WTC11 (cell line): Measurements from ENCODE around the gene B3GNT7. TPM values are rescaled to one million over a fixed set of nuclear protein-coding genes. Genes with fewer than 3 reads are reported as not detected.

Experiments used
- ATAC-seq: fragments of 200-7000 bp; cut with Tn5 transposase; 2 replicates; pipeline ENCODE4 v1.10.0; 2021; ENCODE audit warnings: mild to moderate bottlenecking, moderate library complexity
- CTCF ChIA-PET: fragments of 300-600 bp; sonication (Branson Sonifier 250); formaldehyde crosslinking; loops from one replicate; lab custom pipeline; 2021; ENCODE audit warnings: antibody characterized with exemption; lab: Charles Lee
- POLR2A ChIA-PET: fragments of 350-600 bp; sonication (Branson Sonifier 250); formaldehyde crosslinking; loops from one replicate; lab custom pipeline; 2021; ENCODE audit warnings: antibody characterized with exemption; lab: Charles Lee
- DNase-seq: peaks from one replicate; pipeline ENCODE4 v3.0.0; 2021; ENCODE audit warnings: low spot score
- H3K27ac Mint-ChIP-seq: 2 replicates; pipeline ENCODE4 v1.8.0; 2021; ENCODE audit warnings: mixed read lengths
- H3K27me3 Mint-ChIP-seq: 2 replicates; pipeline ENCODE4 v1.8.0; 2021; ENCODE audit warnings: low read depth, mild to moderate bottlenecking, moderate library complexity, mixed read lengths
- H3K36me3 Mint-ChIP-seq: 2 replicates; pipeline ENCODE4 v1.8.0; 2021; ENCODE audit warnings: mixed read lengths
- H3K4me1 Mint-ChIP-seq: 2 replicates; pipeline ENCODE4 v1.8.0; 2022; ENCODE audit warnings: mixed read lengths
- H3K4me3 Mint-ChIP-seq: 2 replicates; pipeline ENCODE4 v1.8.0; 2021; ENCODE audit warnings: mild to moderate bottlenecking, moderate library complexity, mixed read lengths
- H3K9me3 Mint-ChIP-seq: 2 replicates; pipeline ENCODE4 v1.8.0; 2021; ENCODE audit warnings: mixed read lengths
- AR ChIP-seq: fragments of 250-450 bp; sonication (Bioruptor Pico); IDR thresholded peaks from 2 replicates; pipeline ENCODE4 v1.9.0; 2021; ENCODE audit warnings: mild to moderate bottlenecking
- ATF2 ChIP-seq: sonication (generic); formaldehyde crosslinking; IDR thresholded peaks from 2 replicates; pipeline ENCODE4 v1.8.1; 2022; ENCODE audit warnings: low read depth, missing genetic modification reagents, borderline replicate concordance
- CDX4 ChIP-seq: fragments of 250-450 bp; sonication (Bioruptor Pico); IDR thresholded peaks from 2 replicates; pipeline ENCODE4 v1.9.0; 2021; ENCODE audit warnings: moderate library complexity, mild to moderate bottlenecking, inconsistent platforms, borderline replicate concordance
- EMX1 ChIP-seq: fragments of 250-450 bp; sonication (Bioruptor Pico); IDR thresholded peaks from 2 replicates; pipeline ENCODE4 v1.8.0; 2021; ENCODE audit warnings: mild to moderate bottlenecking
- FOXJ3 ChIP-seq: sonication (generic); formaldehyde crosslinking; IDR thresholded peaks from 2 replicates; pipeline ENCODE4 v1.9.0; 2021; ENCODE audit warnings: missing genetic modification reagents, mild to moderate bottlenecking, borderline replicate concordance
- GRHL2 ChIP-seq: fragments of 250-450 bp; sonication (Bioruptor Pico); IDR thresholded peaks from 2 replicates; pipeline ENCODE4 v1.8.0; 2022; ENCODE audit warnings: mild to moderate bottlenecking, moderate library complexity; ENCODE audit not compliant: insufficient replicate concordance, severe bottlenecking
- IRF2 ChIP-seq: sonication (generic); formaldehyde crosslinking; IDR thresholded peaks from 2 replicates; pipeline ENCODE4 v1.8.0; 2022; ENCODE audit warnings: low read depth, missing genetic modification reagents, borderline replicate concordance
- JAZF1 ChIP-seq: fragments of 250-450 bp; sonication (Bioruptor Pico); IDR thresholded peaks from 2 replicates; pipeline ENCODE4 v1.9.0; 2021; ENCODE audit warnings: moderate library complexity, mild to moderate bottlenecking, inconsistent platforms
- KAT7 ChIP-seq: sonication (generic); formaldehyde crosslinking; IDR thresholded peaks from 2 replicates; pipeline ENCODE4 v1.8.1; 2023; ENCODE audit warnings: missing genetic modification reagents, mild to moderate bottlenecking, borderline replicate concordance
- MLX ChIP-seq: sonication (generic); formaldehyde crosslinking; IDR thresholded peaks from 2 replicates; pipeline ENCODE4 v1.8.1; 2023; ENCODE audit warnings: mild to moderate bottlenecking, missing genetic modification reagents, moderate library complexity
- MXD4 ChIP-seq: fragments of 250-450 bp; sonication (Bioruptor Pico); IDR thresholded peaks from 2 replicates; pipeline ENCODE4 v1.8.0; 2021; ENCODE audit warnings: mild to moderate bottlenecking, moderate library complexity, borderline replicate concordance
- NFATC4 ChIP-seq: fragments of 250-450 bp; sonication (Bioruptor Pico); IDR thresholded peaks from 2 replicates; pipeline ENCODE4 v1.9.0; 2021; ENCODE audit warnings: mild to moderate bottlenecking
- NR1H2 ChIP-seq: sonication (generic); formaldehyde crosslinking; IDR thresholded peaks from 2 replicates; pipeline ENCODE4 v1.9.0; 2021; ENCODE audit warnings: mild to moderate bottlenecking, moderate library complexity, missing genetic modification reagents
- RORB ChIP-seq: fragments of 250-450 bp; sonication (Bioruptor Pico); IDR thresholded peaks from 2 replicates; pipeline ENCODE4 v1.9.0; 2021; ENCODE audit warnings: mild to moderate bottlenecking
- SP1 ChIP-seq: sonication (generic); formaldehyde crosslinking; conservative IDR thresholded peaks from 2 replicates; pipeline ENCODE4 v1.8.1; 2022; ENCODE audit warnings: missing genetic modification reagents
- TCF7 ChIP-seq: sonication (generic); formaldehyde crosslinking; IDR thresholded peaks from 2 replicates; pipeline ENCODE4 v1.8.0; 2022; ENCODE audit warnings: mild to moderate bottlenecking, low read depth, missing genetic modification reagents, moderate library complexity
- USF1 ChIP-seq: sonication (generic); formaldehyde crosslinking; IDR thresholded peaks from 2 replicates; pipeline ENCODE4 v1.8.0; 2022; ENCODE audit warnings: mild to moderate bottlenecking, missing genetic modification reagents
- ZBTB21 ChIP-seq: sonication (generic); formaldehyde crosslinking; IDR thresholded peaks from 2 replicates; pipeline ENCODE4 v1.8.1; 2023; ENCODE audit warnings: mild to moderate bottlenecking, missing genetic modification reagents, borderline replicate concordance
- ZBTB43 ChIP-seq: sonication (generic); formaldehyde crosslinking; IDR thresholded peaks from 2 replicates; pipeline ENCODE4 v1.8.1; 2023; ENCODE audit warnings: mild to moderate bottlenecking, missing genetic modification reagents
- ZNF219 ChIP-seq: sonication (generic); formaldehyde crosslinking; IDR thresholded peaks from 2 replicates; pipeline ENCODE4 v1.8.0; 2023; ENCODE audit warnings: missing genetic modification reagents, mild to moderate bottlenecking, borderline replicate concordance
- ZNF425 ChIP-seq: fragments of 250-450 bp; sonication (Bioruptor Pico); conservative IDR thresholded peaks from 2 replicates; pipeline ENCODE4 v1.9.0; 2021; ENCODE audit warnings: mild to moderate bottlenecking
- ZNF671 ChIP-seq: fragments of 250-450 bp; sonication (Bioruptor Pico); IDR thresholded peaks from 2 replicates; pipeline ENCODE4 v1.8.0; 2021; ENCODE audit warnings: mild to moderate bottlenecking
- total RNA-seq: library from RNA; stranded (reverse); gene quantifications from 3 replicates; pipeline ENCODE4 v1.2.3, GENCODE V29; 2021

The B3GNT7 gene
- total RNA-seq, 1 experiment from 2014 or later: 151 TPM

- CTCF ChIA-PET: interaction anchor here (4.4 kb wide), 1 partner anchor 221 kb away, joined by 60 read pairs; no protein-coding TSS in a partner anchor
- H3K4me3 Mint-ChIP-seq: no peak overlapping the region
- no peaks in the 10 kb centered on the region for H3K9me3 Mint-ChIP-seq
- ATAC-seq: no peak
- H3K27me3 Mint-ChIP-seq: no peaks in the 10 kb centered on the region
- POLR2A ChIA-PET: no interaction called here
- H3K36me3 Mint-ChIP-seq: peaks cover 28% of the 10 kb centered on the region
- H3K27ac Mint-ChIP-seq: no peak overlapping the region
- TF ChIP-seq JAZF1: no peak
- TF ChIP-seq MLX (CRISPR knock-in tag): no peak
- TF ChIP-seq SP1 (CRISPR knock-in tag): no peak
- peak; percentile 73; the same call in 1 of the 2 replicates for TF ChIP-seq AR (CRISPR knock-in tag)
- TF ChIP-seq CDX4 (CRISPR knock-in tag): no peak
- TF ChIP-seq NFATC4 (CRISPR knock-in tag): 0 out of 2 replicates have a peak, but pooled peaks have one; percentile 4
- TF ChIP-seq, all 79 proteins: peak for 2
- peaks cover 25% of the 10 kb centered on the region for H3K4me1 Mint-ChIP-seq
- DNase-seq: no peak
These were observed 54.1 kb downstream of the B3GNT7 start for GRCh38 chr2:231449503-231450054.

GRCh38 chr2:231450548-231450989 is 55.1 kb downstream of the B3GNT7 start:
- H3K9me3 Mint-ChIP-seq: no peaks in the 10 kb centered on the region
- no peak for ATAC-seq
- no peak for DNase-seq
- ChIA-PET POLR2A (interaction anchor here (0.7 to 1.1 kb wide), 4 partner anchors 14 to 461 kb away, joined by 4 to 5 read pairs (median 4); partner anchors contain the start of gene NCL), CTCF (interaction anchor here (1.4 to 4.4 kb wide), 3 partner anchors 51 to 222 kb away, joined by 10 to 60 read pairs (median 10); no protein-coding TSS in a partner anchor)
- no peaks in the 10 kb centered on the region for H3K27me3 Mint-ChIP-seq
- H3K27ac Mint-ChIP-seq: no peak overlapping the region
- no peak overlapping the region for H3K4me3 Mint-ChIP-seq
- H3K4me1 Mint-ChIP-seq: peaks cover 31% of the 10 kb centered on the region
- H3K36me3 Mint-ChIP-seq: peaks cover 38% of the 10 kb centered on the region
- TF ChIP-seq ZNF671 (CRISPR knock-in tag): peak; percentile 79; the same call in 1 of the 2 replicates
- TF ChIP-seq ZNF219 (CRISPR knock-in tag): no peak
- peak; percentile 77; the same call in 1 of the 2 replicates for TF ChIP-seq EMX1 (CRISPR knock-in tag)
- TF ChIP-seq MLX (CRISPR knock-in tag): no peak
- TF ChIP-seq ATF2 (CRISPR knock-in tag): no peak
- TF ChIP-seq NR1H2 (CRISPR knock-in tag): no peak
- TF ChIP-seq ZNF425 (CRISPR knock-in tag): peak; percentile 83
- no peak for TF ChIP-seq FOXJ3 (CRISPR knock-in tag)
- no peak for TF ChIP-seq USF1
- no peak for TF ChIP-seq ZBTB21 (CRISPR knock-in tag)
- no peak for TF ChIP-seq IRF2 (CRISPR knock-in tag)
- TF ChIP-seq KAT7 (CRISPR knock-in tag): no peak
- TF ChIP-seq MXD4 (CRISPR knock-in tag): no peak
- TF ChIP-seq GRHL2: no peak
- TF ChIP-seq TCF7 (CRISPR knock-in tag): no peak
- TF ChIP-seq ZBTB43 (CRISPR knock-in tag): no peak
- TF ChIP-seq NFATC4 (CRISPR knock-in tag): peak; percentile 81; the same call in 1 of the 2 replicates
- TF ChIP-seq RORB (CRISPR knock-in tag): no peak
